ENCODE measurements around the gene DHX58.

The DHX58 gene

DNA sequence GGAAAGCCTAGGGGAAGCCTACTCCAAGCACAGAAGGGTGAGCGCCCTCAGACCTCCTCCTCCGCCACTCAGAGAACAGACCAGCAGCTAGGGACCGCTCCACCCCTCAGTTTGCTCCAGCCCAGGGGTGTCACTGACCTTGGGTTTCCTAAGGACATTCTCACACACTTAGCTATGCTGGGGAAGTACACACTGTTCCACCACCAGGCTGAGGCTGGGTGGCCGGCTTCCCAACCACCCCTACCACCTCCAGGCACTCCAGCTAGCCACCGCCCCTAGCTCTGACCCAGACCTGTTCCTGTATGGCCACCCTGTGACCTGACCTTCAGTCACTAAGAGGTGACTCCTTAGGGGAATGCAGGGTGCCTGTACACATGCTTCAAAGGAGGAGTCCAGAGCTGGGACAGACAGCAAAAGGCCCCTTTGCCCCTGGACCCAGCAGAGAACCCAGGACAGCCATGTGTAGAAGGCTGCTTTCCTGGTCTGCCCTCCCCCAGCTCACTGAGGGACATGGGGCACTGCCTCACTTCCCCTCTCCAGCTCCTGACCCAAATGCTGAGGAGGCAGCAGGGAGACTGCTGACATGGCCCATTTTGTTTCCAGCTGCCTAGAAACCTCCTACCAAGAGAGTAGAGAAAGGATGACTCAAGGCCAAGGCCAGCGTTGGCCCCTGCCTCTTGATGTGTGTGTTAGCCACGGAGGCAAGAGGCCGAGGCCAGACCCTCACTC lies 16.8 kb upstream of the DHX58 start:
- DNase-seq (ENCODE audit: low read depth), result no peak

DNA sequence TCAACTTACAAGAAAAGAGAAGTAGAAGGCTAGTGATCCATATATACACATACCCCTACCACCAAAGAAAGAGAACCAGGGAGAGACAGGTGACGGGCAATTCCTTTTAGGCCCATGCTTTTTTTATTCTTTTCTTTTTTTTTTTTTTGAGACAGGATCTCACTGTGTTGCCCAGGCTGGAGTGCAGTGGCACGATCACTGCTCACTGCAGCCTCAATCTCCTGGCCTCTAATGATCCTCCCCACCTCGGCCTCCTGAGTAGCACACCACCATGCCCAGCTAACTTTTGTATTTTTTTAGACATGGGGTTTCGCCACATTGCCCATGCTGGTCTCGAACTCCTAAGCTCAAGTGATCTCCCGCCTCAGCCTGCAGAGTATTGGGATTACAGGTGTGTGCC lies 14.9 kb upstream of the DHX58 start:
- no peak for DNase-seq (ENCODE audit: low read depth)

DNA sequence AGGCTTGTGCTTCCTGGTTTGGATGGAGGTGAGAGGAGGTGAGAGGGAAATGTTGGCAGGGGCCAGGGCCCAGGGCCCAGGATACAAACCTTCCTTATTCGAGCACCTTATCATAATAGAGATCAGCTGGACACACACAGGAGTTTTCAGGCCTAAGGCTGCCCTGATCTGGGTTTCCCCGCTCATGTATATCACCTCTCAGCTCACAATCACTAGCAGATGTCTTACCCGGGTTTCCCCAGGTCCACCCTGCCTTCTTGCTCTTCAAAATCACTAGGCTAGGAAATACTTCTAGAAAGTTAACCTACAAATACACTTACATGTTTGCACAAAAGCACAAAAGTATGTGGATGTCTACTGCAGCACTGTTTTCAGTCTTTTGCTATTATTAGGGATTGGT lies 14.3 kb upstream of the DHX58 start:
- no peak for DNase-seq (ENCODE audit: low read depth)

DNA sequence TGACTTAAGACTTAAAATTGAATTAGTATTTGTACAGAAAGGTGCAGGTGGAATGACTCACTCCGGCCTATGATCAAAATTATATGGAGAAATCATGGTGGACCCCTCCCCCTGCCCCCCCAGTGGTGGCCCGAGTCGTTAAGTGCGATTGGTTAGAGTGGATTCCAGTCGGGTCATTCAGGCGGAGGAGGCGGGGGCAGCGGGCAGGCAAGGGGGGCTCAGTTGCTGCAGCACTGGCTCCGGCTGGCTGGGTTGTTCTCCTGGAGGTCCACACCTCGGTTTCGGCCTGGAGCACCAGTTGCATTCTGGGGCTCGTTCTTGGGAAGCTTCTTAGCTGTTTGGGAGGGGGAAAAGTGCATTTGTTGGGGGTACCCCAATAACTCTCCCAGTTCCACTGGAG lies 13.1 kb upstream of the DHX58 start:
- no peak for DNase-seq (ENCODE audit: low read depth)

DNA sequence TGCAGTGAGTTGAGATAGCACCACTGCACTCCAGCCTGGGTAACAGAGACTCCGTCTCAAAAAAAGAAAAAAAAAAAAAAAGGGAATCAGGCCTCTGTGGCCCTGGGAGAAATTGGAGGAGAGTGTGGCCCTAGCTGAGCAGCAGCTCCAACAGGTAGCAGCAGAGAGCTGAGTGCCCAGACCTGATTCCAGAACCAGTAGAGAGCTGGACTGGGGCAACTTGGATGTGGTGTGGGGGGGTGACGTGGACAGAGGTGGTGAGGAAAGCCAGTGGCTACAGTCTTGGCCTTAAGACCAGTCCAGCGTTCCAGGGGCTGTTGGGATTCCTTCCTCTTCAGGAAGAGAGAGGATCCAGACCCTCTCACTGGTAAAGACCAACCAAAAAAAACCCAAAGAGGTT lies 11.7 kb upstream of the DHX58 start:
- no peak for DNase-seq (ENCODE audit: low read depth)

DNA sequence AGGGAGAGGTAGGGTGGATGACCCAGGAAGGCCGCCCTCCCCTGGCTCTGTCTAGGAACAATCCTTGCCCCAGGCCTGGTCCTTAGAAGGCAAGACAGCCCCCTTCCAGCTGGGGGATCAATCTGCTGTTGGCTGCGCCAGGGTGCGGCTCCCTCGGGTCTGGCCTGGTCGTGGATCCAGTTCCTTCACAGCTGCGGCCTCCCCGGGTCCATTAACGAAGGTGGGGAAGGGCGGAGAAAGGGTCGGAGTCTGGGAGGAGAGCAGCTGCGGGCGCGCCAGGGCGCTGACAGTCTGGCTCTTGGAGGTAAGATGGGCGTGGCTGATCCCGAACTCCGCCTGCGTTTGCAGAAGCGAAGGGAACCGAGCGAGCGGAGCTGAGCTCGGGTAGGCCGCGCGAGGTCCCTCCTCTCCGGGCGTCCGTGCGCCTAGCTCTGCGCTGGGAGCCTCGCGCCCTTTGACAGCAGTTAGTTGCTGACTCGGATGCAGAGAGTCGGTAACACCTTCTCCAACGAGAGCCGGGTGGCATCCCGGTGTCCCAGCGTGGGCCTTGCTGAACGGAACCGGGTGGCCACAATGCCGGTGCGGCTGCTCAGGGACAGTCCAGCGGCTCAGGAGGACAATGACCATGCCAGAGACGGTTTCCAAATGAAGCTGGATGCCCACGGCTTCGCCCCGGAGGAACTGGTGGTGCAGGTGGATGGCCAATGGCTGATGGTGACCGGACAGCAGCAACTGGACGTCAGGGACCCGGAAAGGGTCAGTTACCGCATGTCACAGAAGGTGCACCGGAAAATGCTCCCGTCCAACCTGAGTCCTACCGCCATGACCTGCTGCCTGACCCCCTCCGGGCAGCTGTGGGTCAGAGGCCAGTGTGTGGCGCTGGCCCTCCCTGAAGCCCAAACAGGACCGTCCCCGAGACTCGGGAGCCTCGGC lies 10.1 kb upstream of the DHX58 start, which contains the start of gene HSPB9:
HSPB9 (plus strand) TSS at position 434 of the 933 bp plus-strand sequence; CDS start at position 481, 47 bp downstream.
- no peak for DNase-seq (ENCODE audit: low read depth)

DNA sequence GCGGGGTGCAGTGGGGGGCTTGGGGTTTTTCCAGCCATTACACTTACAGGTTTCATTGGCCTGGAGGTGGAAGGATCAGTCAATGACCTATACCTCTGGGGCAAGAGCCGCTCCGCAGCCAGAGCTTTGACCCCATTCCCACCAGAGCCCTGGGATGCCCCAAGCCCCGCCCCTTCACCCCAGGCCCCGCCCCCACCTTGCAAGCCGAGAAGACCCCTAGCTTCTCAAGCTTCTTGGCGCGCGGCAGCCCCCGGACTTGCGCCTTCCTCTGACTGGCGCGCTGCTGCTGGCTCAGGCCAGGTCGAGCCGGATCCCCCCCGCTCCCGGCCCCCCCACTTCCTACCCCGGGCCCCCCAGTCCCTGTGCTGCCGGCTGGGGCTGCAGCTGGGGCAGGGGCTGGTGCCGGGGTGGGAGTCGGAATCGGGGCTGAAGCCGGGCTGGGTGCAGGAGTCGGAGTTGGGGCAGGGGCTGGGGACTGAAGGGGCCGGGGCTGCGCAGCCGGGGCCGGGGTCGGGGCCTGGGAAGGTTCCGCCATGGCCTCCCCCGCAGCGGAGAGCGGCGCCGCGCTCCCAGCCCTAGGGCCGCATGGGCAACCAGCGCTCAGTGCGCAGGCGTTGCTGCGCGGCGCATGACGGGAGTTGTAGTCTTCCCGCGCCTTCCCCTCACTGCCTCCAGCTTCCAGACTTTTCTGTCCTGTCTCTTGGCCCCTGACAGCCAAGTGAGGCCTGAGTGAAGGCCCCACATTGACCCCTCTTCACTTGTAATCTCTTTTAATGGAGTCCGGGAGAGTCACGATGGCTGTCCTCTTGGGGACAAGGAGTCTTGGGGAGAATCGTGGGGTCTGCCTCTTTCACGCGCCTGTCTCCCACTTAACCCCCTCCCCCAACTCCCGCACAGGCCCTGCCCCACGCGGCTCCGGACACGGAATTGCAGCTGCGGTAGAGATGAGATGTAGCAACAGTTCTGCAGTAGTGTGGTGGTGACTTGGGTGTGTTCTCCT lies 8.6 kb upstream of the DHX58 start, which contains the start of gene KAT2A:
KAT2A (minus strand) TSS at position 598 of the 1,000 bp plus-strand sequence; CDS start at position 535, 63 bp downstream.
- peak; percentile 70 for DNase-seq (ENCODE audit: low read depth)

DNA sequence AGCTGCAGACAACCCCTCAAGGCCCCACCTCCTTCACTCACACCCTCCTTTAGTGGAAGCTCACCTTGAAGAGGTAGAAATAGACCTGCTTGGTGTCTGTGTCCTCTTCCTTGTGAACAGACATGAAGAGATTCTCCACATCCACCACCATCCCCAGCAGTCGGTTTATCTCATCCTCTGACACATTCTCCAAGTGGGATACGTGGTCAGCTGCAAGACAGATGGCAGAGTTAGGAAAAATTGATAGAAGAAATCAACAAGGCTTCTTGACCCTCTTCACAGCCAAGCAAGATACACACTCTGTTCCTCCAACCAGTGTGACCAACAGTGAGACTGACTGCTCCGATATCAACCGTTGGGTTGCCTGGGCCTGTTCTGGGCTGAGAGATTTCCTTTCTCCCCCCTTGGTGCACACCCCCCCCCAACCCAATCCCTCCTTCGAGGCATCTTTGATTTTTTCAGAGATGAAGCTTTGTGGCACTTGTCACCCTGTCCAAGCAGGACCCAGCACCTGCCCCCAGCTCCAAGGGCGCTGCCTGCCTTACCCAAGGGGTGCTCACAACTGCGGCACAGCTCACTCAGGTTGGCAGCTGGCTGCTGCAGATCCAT lies 7.8 kb upstream of the DHX58 start:
- DNase-seq (ENCODE audit: low read depth), result no peak

DNA sequence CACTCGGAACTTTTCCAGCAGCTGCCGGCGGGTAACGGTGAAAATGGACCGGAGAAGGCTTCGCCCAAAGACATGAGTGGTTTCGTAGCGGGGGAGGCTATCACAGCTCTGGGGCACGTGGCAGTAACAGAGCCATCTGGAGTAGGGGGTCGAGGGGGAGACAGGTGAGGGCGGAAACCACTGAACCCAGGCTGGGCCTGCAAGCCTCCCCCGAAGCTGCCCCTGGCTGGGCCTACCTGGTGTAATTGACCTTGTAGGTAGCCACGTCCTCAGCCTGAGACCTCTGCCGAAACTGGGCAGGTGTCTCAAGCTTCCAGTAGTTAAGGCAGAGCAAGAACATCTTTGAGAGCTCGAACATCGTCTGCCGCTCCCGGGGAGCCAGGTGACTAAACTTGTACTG lies 6.8 kb upstream of the DHX58 start:
- no peak for DNase-seq (ENCODE audit: low read depth)

DNA sequence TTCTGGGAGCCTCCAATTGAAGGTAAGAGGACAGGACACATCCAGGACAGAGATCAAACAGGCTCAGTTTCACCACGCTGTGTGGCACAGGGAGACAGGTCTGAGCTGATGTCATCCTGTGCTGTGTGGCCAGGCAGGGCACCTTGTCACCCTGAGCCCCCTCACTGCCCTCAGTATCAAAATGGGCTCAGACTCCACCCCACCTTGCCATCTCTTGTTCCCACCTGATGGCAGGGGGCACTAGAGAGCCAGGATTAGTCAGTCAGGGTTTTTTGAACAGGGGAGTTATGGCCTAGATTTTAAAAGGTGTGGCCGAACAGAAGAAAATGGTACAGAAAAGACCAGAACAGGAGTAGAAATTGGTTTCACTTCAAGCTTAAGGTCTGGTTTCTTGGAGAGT lies 6.0 kb upstream of the DHX58 start:
- peak; percentile 25 for DNase-seq (ENCODE audit: low read depth)

DNA sequence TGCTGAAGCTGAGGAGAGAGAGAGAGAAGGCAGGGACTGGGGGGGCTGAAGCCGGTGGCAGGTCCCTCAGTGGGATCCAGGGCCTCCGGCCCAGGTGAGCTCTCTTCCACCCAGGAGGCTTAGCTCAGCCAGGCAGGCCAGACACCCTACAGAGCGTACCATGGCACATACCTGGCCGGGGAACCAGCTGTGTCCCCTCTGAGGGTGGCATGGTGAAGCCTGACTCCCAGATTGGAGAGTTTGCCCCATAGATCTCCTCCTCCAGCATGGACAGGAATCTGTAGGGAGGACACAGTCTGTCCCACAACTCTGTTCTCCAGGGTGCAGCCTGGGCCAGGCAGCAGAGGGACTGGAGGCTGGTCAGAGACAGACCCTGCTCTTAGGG lies 5.6 kb upstream of the DHX58 start:
- no peak for DNase-seq (ENCODE audit: low read depth)

DNA sequence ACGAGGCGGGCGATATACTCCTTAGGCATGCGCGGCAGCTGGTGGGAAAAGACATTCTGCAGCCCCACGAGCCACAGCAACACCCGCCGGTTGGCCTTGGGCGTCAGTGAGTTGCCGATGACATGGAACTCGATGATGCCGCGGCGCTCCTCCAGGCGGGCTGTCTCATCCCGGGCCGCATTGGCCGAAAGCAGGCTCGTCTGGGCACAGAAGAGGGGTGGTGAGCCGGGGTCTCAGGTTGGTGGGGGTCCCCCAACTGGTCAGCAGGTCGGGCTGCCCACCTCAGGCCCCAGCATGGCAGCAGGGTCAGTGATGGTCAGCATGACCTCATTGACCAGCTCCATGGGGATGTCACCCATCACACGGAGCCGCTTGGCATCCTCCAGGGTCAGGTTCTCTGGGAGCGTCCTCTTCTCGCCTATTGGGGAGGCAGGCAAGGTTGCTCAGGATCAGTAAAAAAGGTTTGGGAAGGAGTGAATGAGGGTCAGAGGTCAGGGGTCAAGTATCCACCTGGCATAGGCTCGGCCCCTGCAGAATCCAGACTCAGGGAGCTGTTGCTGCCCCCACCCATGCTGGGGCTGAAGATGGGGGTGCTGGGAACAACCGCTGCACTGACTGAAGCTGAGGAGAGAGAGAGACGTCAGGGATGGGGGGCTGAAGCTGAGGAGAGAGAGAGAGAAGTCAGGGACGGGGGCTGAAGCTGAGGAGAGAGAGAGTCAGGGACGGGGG lies 5.0 kb upstream of the DHX58 start:
- no peak for DNase-seq (ENCODE audit: low read depth)

DNA sequence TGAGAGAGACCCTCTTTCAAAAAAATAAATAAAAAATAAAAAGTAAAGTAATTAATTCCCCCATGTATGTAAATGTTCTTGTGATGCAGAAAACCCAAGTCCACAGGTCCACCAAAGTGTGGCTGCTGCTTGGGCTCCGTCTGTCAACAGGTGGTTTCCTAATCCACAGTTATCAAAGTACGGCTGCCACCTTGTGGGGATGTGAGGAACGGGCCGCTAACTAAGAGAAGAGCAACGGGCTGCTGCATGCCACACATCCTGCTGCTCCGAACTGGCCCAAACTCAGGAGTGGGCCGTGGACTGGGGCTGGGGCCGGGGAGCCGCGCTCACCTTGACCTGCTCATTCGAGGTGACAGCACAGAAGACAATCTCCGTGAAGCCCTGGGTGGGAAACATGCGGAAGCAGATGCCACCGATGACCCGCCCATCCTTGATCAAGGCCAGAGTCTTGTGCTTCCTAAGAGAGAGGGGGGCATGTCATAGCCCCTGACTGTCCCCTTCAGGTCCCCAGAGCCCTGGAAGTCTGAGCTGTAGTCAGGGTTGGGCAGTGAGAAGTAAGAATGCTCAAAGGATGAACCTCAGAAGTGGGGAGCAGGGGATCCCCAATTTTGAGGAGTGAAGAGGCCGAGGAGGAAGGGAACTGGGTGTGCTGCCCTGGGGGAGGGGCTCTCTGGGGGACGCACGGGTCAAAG lies 4.3 kb upstream of the DHX58 start:
- DNase-seq (ENCODE audit: low read depth), result peak; percentile 73

DNA sequence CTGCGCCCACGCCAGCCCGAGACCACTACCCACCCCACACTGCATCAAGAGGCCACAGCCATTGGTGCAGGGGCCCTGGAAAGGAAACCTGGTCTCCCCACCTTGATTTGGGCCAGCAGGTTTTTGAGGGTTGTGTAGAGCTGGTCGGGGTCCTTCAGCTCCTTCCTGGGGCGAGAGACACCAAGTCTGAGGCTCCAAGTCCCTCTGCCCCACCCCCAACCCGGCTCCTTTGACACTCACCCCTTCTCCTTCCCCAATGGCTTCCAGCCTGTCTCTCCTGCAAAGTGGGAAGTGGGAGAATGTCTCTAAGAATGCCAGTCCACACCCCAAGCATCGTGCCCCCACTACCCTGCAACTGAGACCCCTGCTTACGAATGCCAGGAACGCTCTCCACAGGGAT lies 1.6 kb upstream of the DHX58 start:
- DNase-seq (ENCODE audit: low read depth), result no peak

DNA sequence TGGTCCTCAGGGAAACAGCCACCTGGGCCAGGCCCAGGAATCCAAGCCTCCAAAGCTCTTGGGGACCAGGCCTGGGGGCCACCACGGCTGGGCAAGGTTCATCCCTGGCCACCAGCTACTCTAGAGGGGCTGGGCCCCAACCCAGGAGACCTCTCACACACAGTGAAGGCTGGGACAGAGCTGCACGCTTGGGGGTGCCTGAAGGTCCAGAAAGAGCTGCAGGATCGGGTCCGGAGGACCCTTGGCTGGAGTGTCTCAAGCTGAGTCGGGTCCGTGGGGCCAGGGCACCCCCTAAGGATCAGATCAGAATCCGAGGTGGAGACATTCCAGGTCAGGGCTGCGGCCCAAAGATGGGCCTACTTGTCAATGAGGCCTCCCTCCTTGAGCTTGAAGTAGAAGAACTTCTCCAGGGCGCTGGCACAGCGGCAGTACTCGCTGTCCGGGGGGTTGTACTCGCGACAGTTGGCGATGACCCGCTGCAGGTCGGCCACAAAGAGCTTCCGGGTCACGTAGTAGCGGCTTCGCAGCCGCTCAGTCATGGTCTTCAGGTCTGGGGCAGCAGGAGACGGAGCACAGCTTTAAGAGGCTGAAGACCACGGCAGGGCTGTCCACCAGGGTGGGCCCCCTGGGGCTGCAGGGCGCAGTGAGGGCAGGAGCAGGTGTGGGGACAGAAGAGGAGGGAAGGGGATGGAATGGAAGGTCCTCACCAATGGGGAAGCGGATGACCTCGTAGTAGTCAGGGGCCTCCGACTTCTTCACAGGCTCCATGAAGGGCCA lies 967 bp upstream of the DHX58 start:
- no peak for DNase-seq (ENCODE audit: low read depth)

DNA sequence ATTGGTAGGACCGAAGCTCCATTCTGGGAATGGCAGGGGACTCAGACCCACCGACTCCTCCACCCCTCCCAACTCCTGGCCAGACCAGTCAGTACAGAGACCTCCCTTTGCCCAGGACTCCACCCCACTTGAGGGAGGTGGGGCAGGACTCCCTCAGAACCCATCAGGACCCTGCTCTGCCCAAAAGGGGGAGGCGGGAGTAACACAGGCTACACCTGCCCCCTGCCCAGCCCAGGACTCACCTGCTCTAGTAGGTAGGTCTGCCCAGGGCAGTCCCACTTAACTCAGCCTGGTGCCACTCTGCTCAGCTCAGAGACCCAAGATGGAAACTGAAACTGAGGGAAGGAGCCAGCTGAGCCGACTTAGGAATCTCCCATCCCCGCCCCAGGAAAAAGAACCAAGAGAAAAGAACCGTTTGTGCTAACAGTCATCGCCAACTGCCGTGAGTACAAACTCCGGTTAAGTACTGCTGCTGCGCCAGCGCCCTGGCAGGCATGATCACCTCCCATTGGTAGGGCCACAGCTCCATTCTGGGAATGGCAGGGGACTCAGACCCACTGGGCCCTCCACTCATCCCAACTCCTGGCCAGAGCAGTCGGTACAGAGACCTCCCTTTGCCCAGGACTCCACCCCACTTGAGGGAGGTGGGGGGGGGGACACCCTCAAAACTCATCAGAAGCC lies 503 bp downstream of the DHX58 start:
- DNase-seq (ENCODE audit: low read depth), result no peak

DNA sequence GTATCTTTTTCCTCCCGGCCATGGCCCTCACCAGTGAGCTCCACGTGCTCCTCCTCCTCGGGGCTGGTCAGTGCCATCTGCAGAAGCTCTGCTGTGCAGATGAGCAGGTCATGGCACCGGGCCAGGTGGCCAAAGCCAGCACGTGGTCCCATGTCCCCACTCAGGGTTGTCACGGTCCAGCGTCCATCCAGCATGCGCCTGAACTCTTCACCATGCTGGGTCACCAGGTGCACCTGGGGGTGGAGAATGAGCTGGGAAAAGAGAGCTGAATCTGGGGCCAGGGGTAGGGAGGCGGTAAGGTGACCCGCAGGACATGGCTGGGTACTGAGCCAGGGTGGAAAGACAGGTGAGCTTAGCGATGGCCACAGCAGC lies 1.3 kb downstream of the DHX58 start:
- DNase-seq (ENCODE audit: low read depth), result no peak

DNA sequence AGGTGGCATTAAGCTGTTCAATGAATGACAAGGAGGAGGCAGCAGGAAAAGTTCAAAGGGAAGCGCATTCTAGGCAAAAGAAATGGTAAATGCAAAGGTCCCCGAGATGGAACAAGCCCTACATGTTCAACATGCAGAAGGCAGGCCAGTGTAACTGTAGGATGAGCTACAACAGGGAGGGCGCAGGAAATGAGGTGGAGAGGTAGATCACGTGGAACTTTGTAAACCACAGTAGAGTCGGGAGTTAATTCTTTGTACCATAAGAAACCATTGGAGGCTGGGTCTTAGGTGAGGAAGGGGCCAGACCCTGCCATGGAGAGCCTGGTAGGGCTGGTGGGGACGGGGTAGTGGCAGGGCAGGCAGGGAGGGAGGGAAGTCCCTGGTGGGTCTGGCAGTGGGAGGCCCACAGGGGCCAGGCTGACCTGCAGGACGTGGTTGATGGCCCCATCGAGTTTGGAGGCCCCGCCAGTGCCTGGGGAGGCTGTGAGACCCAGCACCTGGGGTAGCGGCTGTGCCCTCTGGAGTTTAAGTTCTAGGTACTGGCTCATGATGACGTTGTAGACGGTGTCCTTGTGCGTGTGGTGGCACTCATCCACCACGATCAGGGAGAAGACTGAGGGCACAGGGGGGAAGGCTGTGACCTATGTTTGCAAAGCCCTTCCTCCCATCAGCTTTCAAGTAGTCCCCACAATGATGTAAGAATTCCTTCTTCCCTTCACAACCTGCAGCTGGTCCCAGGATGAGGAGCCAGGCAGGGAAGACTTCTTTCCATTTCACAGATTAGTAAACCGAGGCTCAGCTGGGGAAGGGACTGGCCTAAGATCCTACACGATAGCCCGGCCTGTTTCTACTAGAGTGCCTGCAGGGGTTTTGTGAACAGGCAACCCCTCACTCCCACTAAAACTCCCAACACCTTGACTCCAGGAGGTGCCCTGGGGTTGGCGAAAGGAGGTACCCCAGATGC lies 1.9 kb downstream of the DHX58 start:
- no peak for DNase-seq (ENCODE audit: low read depth)
